NCI-H510A treated with DMSO at 0.1 percent for 48 hours (cell line): Measurements from ENCODE around the gene HPN.

Experiments
- DNase-seq: peaks from one replicate; lab custom pipeline; 2025; lab: John Stamatoyannopoulos, UW

Gene HPN

DNA sequence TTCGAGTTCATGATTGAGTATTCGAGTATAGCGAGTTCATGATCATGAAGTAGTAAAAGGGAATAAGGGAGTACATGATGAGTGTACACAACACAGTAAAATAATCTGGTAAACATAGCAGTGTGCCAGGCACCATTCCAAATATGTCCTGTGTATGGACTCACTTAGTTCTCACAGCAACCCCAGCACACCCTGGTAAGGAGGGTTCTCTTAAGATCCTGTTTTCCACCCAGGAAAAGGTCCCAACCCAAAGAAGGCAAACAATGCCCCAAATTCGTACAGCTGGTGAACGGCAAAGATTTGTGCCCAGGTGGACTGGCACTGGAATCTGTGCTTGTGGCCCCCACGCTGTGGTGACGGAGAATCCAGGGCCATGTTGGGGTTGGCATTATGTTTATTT lies 21.4 kb downstream of the HPN start:
- DNase-seq: no peak

- DNase-seq: no peak
Measured at GRCh38 chr19:35063940-35064818, 22.7 kb downstream of the HPN start.

DNA sequence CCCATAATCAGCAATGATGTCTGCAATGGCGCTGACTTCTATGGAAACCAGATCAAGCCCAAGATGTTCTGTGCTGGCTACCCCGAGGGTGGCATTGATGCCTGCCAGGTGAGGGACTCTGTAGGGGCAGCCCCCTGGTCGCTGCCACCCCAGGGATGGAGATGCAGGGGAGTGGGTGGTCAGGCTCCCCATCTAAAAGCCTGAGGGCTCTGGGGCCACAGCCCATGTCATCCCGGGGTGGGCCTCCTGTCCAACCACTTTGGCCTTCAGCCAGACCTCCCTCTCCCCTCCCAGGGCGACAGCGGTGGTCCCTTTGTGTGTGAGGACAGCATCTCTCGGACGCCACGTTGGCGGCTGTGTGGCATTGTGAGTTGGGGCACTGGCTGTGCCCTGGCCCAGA lies 24.1 kb downstream of the HPN start:
- no peak for DNase-seq

DNA sequence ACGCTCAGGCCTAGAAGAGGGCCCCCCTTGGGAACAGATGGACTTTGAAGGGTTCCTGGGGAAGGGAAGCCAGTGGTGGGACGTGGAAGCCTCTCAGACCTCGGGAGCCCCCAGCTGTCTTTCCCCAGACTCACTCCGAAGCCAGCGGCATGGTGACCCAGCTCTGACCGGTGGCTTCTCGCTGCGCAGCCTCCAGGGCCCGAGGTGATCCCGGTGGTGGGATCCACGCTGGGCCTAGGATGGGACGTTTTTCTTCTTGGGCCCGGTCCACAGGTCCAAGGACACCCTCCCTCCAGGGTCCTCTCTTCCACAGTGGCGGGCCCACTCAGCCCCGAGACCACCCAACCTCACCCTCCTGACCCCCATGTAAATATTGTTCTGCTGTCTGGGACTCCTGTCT lies 24.6 kb downstream of the HPN start:
- DNase-seq: no peak

DNA sequence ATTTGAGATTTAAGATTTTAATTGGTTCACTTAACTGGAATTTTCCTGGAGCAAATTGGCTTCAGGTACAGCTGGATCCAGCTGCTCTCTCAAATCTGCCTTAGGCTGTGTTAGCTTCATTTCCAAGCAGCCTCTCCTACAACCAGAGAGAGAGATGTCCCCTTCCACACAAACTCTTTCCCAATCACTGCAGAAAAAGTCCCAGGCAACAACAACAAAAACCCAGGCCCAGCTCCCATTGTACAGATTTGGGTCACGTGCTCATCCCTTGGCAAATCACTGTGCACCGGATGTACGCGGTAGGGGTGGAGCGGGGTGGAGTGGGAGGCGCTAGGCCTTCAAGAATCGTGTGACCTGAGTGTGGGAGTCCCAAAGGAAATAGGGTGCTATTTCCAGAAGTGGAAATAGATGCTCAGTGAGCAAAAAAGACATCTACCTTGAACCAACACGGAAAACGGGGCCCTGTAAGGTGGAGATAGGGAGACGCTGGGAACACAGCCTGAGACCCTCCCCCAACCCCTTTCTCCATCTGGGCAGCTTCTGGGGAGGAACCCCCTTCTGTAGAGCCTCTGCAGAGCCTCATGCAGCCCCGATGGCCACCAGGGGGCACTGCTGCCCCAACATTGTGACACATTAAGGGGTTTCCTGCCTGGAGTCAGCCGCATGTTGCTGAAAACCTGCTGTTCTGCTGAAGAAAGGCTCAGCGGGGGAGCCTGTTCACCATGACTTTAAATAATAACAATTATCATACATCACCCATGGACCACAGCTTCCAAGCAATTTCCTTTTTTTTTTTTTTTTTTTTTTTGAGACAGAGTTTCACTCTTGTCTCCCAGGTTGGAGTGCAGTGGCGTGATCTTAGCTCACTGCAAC lies 25.4 kb downstream of the HPN start:
- DNase-seq: no peak

DNA sequence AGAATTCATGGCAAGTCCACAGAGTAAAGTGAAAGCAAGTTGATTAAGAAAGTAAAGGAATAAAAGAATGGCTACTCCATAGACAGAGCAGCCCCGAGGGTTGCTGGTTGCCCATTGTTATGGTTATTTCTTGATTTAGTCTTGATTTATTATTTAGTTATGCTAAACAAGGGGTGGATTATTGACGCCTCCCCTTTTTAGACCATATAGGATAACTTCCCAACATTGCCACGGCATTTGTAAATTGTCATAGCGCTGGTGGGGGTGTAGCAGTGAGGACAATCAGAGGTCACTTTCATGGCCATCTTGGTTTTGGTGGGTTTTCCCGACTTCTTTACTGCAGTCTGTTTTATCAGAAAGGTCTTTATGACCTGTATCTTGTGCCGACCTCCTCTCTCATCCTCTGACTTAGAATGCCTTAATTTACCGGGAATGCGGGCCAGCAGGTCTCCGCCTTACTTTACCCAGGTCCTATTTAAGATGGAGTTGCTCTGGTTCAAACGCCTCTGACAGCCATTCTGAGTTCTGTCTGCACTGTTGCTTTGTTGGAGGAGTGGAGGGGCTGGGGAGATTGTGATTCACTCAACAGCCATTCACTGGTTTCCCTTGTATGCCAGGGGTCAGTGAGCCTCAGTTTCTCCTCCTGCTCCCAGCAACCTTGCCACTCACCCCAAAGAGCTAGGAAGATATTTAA lies 27.6 kb downstream of the HPN start:
- DNase-seq: no peak

- DNase-seq: no peak
Measured at GRCh38 chr19:35069696-35070095, 28.2 kb downstream of the HPN start.

- no peak for DNase-seq
Measured at GRCh38 chr19:35070471-35070870, 28.9 kb downstream of the HPN start.

- DNase-seq: no peak
Measured at GRCh38 chr19:35073516-35073915, 32.0 kb downstream of the HPN start.

- DNase-seq: no peak
Measured at GRCh38 chr19:35073941-35074340, 32.4 kb downstream of the HPN start.

- no peak for DNase-seq
Measured at GRCh38 chr19:35074426-35075201, 33.1 kb downstream of the HPN start.

DNA sequence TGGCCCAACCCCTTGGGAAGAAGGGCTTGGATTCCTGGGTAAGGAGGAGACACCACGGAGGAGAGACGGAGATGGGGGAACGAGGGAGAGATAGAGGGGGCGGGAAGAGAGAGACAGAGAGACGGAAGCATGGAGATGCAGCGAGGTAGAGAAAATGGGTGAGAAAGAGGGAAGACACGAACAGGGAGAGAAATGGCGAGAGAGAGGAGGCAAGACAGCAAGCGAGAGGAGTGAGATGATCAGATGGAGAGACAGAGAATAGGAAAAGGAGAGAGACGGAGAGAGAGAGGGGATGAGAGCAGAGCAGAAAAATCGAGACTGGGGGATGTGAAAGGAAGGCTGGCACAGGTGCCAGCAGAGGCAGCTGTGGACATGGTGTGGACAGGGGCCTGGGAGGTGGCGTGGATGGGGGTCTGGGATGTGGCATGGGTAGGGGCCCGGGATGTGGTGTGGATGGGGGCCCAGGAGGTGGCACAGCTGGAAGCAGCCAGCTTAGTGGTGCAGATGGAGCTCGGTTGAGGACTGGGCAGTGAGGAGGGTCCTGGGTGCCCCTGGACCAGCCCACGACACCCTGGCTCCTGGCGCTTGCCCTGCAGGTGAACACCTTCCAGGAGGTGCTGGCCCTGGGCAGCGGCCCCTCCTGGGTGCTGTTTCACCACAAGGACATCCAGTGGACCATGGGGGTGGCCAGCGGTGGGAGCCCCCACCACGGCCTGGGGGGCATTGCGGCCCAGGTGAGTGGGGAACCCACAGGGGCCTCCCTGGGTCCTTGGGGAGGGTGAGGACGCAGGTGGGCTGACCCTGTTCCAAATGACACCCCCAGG lies 33.9 kb downstream of the HPN start:
- no peak for DNase-seq

GRCh38 chr19:35076026-35076370 lies 34.5 kb downstream of the HPN start:
- no peak for DNase-seq

DNA sequence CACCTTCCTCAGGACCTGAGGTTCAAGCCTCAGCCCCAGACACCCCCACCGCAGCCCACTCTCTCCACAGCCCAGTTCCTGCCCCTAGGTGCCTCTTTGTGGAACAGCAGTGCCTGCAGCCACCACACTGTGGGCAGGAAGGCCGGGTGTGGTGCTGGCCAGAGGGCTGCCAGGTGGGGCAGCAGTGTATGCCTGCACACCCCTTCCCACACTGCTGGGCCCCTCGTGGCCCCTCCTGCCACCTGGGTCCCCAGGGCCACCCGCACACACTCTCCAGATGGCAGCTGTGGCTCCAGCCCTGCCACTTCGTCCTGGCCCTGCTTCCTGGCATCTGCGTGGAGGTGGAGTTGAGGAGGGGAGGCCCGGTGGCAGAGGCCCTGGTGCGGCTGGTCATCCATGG lies 35.1 kb downstream of the HPN start:
- DNase-seq: no peak

DNA sequence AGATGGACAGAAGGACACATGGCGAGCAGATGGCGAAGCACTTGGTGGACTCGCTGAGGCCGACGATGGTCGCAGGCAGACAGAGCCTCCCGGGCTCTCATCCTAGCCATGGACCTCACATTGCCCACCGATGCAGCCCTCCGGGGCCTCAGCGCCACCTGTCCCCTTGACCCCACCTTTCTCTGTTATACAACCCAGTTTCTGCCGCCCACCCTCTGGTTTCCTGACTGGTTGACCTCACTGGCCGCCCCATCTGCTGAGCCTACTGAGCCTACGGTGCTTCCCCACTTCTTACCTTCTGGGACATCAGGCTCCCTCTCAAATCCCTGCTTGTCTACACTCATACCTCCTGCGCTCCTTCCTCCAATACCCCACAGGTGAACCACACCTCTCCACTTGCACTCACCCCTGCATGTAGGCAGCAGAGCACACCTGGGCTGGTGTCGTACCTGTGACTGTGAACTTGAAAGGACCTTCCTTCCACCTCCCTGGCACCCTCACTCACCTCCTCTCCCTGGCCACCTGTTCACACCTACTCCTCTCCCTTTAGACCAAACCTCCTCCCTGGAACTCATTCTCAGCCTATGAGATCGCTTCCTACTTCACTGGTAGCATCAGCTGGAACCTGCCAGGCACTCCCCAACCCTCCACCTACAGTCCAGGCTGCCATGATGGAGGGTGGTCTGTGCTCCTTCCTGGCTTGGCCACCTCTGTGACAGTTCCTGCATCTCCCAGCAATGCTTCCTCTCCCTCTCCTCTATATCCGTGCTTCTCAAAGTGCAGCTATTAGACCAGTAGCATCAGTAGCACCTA lies 36.1 kb downstream of the HPN start:
- DNase-seq: no peak

DNA sequence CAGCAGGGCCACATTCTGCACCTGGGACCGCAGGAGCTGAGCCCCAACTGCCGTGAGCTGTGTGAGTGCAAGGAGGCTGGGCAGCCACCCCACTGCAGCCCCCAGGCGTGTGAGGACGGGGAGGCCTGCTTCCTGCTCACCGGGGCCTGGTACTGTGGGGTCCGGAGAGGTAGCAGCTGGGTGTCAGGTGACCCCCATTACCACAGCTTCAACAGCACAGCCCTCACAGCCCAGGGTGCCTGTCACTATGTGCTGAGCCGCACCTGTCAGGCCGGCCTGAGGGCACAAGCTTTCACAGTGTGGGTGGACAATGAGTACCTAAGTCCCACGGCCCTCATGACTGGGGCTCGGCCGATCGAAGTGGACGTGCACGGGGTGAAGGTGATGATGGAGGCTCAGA lies 38.3 kb downstream of the HPN start:
- DNase-seq: no peak

- DNase-seq: no peak
Measured at GRCh38 chr19:35080613-35081170, 39.2 kb downstream of the HPN start.

DNA sequence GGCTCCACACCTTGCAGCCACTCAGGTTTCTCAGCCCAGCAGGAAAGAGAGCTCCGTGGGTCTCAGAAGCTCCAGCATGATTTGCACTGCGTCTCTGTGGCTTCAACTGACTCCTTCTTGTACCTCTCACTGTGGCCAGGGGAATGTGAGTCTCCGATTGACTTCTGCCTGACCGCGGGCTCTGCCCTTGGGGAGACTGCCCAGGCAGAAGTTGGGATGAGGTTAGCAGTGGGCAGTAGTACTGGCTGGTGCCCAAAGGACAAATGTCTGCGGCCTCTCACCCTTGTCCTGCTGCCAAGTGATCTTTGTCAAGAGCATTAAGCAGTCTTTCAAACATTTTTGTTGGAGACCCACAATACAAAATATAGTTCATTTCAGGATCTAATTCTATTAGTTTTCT lies 39.7 kb downstream of the HPN start:
- no peak for DNase-seq

GRCh38 chr19:35083691-35084508 lies 42.4 kb downstream of the HPN start:
- no peak for DNase-seq
